ENCODE results near the gene SORCS1. TPM values are rescaled to one million over a fixed set of nuclear protein-coding genes. Genes with fewer than 3 reads are reported as not detected.

Gene SORCS1
- total and polyA plus RNA-seq, 2 of the 8 experiments (the other 6 are each of a cell fraction or from before 2014, with no cell fraction given), result 4.1 to 4.6 TPM

DNA sequence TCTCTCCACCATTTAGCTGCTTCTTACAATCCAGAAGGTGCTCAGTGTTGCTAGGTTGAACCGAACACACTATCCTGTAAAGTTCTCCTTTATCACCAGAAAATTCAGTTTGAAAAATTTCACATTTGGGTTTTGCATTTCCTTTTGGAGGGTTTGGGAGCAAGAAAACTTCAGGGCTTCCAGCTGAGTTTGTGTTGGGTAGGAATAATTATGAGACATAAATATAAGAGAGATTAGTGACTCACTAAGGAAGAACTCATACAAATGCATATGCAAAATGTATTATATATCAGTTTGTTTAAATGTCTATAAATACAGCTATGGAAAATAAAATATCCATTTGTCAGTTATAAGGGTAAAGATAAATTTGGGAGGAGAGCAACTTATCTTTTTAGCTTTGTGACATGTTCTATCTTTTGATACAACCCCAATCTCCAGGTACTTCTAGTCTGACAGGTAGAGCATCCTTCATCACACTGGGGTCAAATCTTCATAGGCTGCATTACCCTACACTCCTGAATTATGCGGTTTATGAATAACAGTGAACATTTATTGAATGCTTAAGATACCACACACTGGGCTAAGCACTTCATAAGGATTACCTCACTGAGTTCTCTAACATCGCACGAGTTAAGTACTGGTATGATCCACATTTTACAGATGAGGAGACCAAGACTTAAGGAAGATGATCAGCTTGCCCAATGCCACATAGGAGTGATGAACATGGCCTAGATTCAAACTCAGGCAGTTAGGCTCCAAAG, 304.4 kb downstream of the SORCS1 start:
- no peak overlapping the region for H3K18ac ChIP-seq (ENCODE audit: extremely low read depth, low read length)
- H3K56ac ChIP-seq (replicated peaks; ENCODE audit: insufficient read length, low read depth, low read length), result no peak overlapping the region
- ChIA-PET CTCF (ENCODE audit: partially characterized antibody) (interaction anchor here (0.6 to 1.6 kb wide), 6 partner anchors 20 to 829 kb away, joined by 3 to 5 read pairs (median 4); no protein-coding TSS in a partner anchor), POLR2A (ENCODE audit: partially characterized antibody) (no interaction called here)
- no peaks in the 10 kb centered on the region; a peak in 1 of 7 replicates for H3K4me1 ChIP-seq (replicated peaks in 1 of 4; ENCODE audit: control insufficient read depth in 3 of 4, insufficient read depth in 4 of 4, low read length in 3 of 4)
- no peak overlapping the region for H2BK120ac ChIP-seq (replicated peaks; ENCODE audit: low read depth, low read length)
- no peak overlapping the region for H3K4ac ChIP-seq (replicated peaks; ENCODE audit: insufficient read length, low read depth, low read length)
- no peak overlapping the region for H2BK5ac ChIP-seq (ENCODE audit: low read depth, low read length)
- 90% methylated on average over 4 of the region's 4 CpGs; no CpG with 5 or more reads in 1 of the 2 experiments for WGBS, 2 experiments (ENCODE audit: extremely low coverage in 1 of 2, insufficient coverage in 1 of 2, insufficient read length in 1 of 2, insufficient replicate concordance in 2 of 2, low coverage in 1 of 2, low lambda C conversion rate in 2 of 2, missing lambda C conversion rate in 1 of 2)
- no peaks in the 10 kb centered on the region for H3K79me1 ChIP-seq (ENCODE audit: low read depth, low read length)
- H4K5ac ChIP-seq (ENCODE audit: insufficient read length, low read depth, low read length), result no peak overlapping the region
- H3K4me3 ChIP-seq (ENCODE audit: extremely low read depth in 1 of 4, insufficient read depth in 2 of 4, low read depth in 3 of 4, low read length in 4 of 4), result no peak overlapping the region
- no peak overlapping the region for H4K91ac ChIP-seq (replicated peaks; ENCODE audit: insufficient read length, low read length)
- no peak overlapping the region for H3K9ac ChIP-seq (replicated peaks in 1 of 4; ENCODE audit: extremely low read depth in 1 of 4, low read depth in 3 of 4, low read length in 3 of 4)
- no peak for FAIRE-seq
- no peaks in the 10 kb centered on the region for H3K36me3 ChIP-seq (ENCODE audit: control insufficient read depth in 2 of 4, insufficient read depth in 4 of 4, low read length in 3 of 4)
- H3K23me2 ChIP-seq (ENCODE audit: low read depth, low read length), result no peaks in the 10 kb centered on the region
- no peaks in the 10 kb centered on the region for H3K79me2 ChIP-seq (ENCODE audit: control insufficient read depth in 1 of 2, insufficient read depth in 2 of 2, low read length in 2 of 2)
- H3K9me3 ChIP-seq (ENCODE audit: insufficient read depth in 2 of 2, low read depth in 1 of 2, low read length in 1 of 2), result no peaks in the 10 kb centered on the region
- no peak overlapping the region for H2AFZ ChIP-seq (ENCODE audit: low read length)
- H2BK15ac ChIP-seq (ENCODE audit: low read length), result no peak overlapping the region
- no peak overlapping the region for H2AK5ac ChIP-seq (ENCODE audit: low read depth, low read length)
- H3K27me3 ChIP-seq (replicated peaks in 1 of 4; ENCODE audit: control insufficient read depth in 3 of 4, extremely low read depth in 1 of 4, insufficient read depth in 3 of 4, low read length in 3 of 4), result no peaks in the 10 kb centered on the region
- H2BK20ac ChIP-seq (ENCODE audit: low read length), result no peak overlapping the region
- H2BK12ac ChIP-seq (ENCODE audit: low read depth, low read length), result no peak overlapping the region
- DNase-seq (ENCODE audit: low read depth in 1 of 2, low spot score in 2 of 2), result no peak
- H3K14ac ChIP-seq (ENCODE audit: insufficient read length), result no peak overlapping the region
- H3K23ac ChIP-seq (ENCODE audit: insufficient read length), result no peak overlapping the region
- TF ChIP-seq BACH1 (IDR thresholded peaks at IDR 0.05; ENCODE audit: low read length) (no peak), E2F6 (IDR thresholded peaks at IDR 0.05) (no peak), FOSL1 (IDR thresholded peaks at IDR 0.05; ENCODE audit: insufficient read depth, low read depth, low read length) (no peak), BRCA1 (IDR thresholded peaks at IDR 0.05; ENCODE audit: low read depth, low read length) (no peak), JUN (IDR thresholded peaks at IDR 0.05; ENCODE audit: low read depth, low read length) (no peak), GTF2F1 (IDR thresholded peaks at IDR 0.05; ENCODE audit: borderline replicate concordance, low read depth, low read length) (no peak)
- no peak overlapping the region for H3K4me2 ChIP-seq (ENCODE audit: insufficient read depth in 1 of 2, low read depth in 2 of 2, low read length in 2 of 2)
- no peaks in the 10 kb centered on the region for H4K20me1 ChIP-seq (replicated peaks in 1 of 2; ENCODE audit: control insufficient read depth in 1 of 2, insufficient read depth in 2 of 2, low read length in 2 of 2)
- no peak overlapping the region for H4K8ac ChIP-seq (ENCODE audit: extremely low read depth, insufficient read depth, low read length)
- no peak overlapping the region for H3K27ac ChIP-seq (ENCODE audit: low read depth, low read length)
